ENCODE measurements around the gene ENTPD8. TPM values are rescaled to one million over a fixed set of nuclear protein-coding genes. Genes with fewer than 3 reads are reported as not detected.

ENTPD8 gene
- total and polyA plus RNA-seq, 2 of the 4 experiments (the other 2 are of a cell fraction): 0.07 TPM; not detected in 1

- DNase-seq: no peak
- no peak overlapping the region for H3K4me2 ChIP-seq (ENCODE audit: low read depth, low read length)
- no peak overlapping the region for H2AK9ac ChIP-seq (replicated peaks; ENCODE audit: low read depth, low read length, poor library complexity)
- BruUV-seq (replicated peaks): TSS peak; percentile 74
- H4K5ac ChIP-seq (ENCODE audit: low read depth, low read length): no peak overlapping the region
- H3K4me1 ChIP-seq (ENCODE audit: control insufficient read depth, insufficient read depth, low read length): peaks cover 4% of the 10 kb centered on the region
- no peak overlapping the region for H3K23ac ChIP-seq (ENCODE audit: low read depth, low read length)
- no peaks in the 10 kb centered on the region for H3K27me3 ChIP-seq (ENCODE audit: control insufficient read depth, insufficient read depth, low read length)
- H3K4ac ChIP-seq (ENCODE audit: low read depth, low read length): no peak overlapping the region
- in situ Hi-C loops (cut with MboI; ENCODE audit: low sequenced_read_pairs): no loop called here
- ChIA-PET POLR2A (ENCODE audit: unreplicated experiment) (no interaction called here), CTCF (no interaction called here)
- ATAC-seq (ENCODE audit: low read depth): no peak
- H3K4me3 ChIP-seq (ENCODE audit: insufficient read depth, low read depth, low read length): no peak overlapping the region
- no peaks in the 10 kb centered on the region for H3K9me3 ChIP-seq (ENCODE audit: control insufficient read depth, insufficient read depth, low read length)
- intact Hi-C loops (cut with micrococcal nuclease): no loop called here
- H2BK120ac ChIP-seq (ENCODE audit: low read depth, low read length): no peak overlapping the region
- H3K27ac ChIP-seq (ENCODE audit: insufficient read depth, low read length): no peak overlapping the region
- no peaks in the 10 kb centered on the region for H3K9me1 ChIP-seq (ENCODE audit: insufficient read depth, low read length)
- no peak overlapping the region for H3K56ac ChIP-seq (ENCODE audit: extremely low read depth, insufficient read depth, low read length)
- H4K91ac ChIP-seq (ENCODE audit: insufficient read depth, low read depth, low read length): no peak overlapping the region
- H4K8ac ChIP-seq (ENCODE audit: low read depth in 2 of 2, low read length in 2 of 2): no peak overlapping the region
- no peak overlapping the region for H2BK15ac ChIP-seq (ENCODE audit: low read depth, low read length)
- TF ChIP-seq MAZ (IDR thresholded peaks at IDR 0.05; ENCODE audit: borderline replicate concordance, low read depth, low read length) (no peak), CEBPB (IDR thresholded peaks at IDR 0.05; ENCODE audit: low read depth, low read length) (no peak), RFX5 (IDR thresholded peaks at IDR 0.05; ENCODE audit: low read depth, low read length) (no peak), POLR2A (IDR thresholded peaks at IDR 0.05; ENCODE audit: low read depth, low read length) (no peak), MAFK (IDR thresholded peaks at IDR 0.05; ENCODE audit: low read depth, low read length) (no peak), FOS (IDR thresholded peaks at IDR 0.05; ENCODE audit: low read depth, low read length) (no peak), NFE2L2 (IDR thresholded peaks at IDR 0.05; ENCODE audit: low read depth, low read length) (no peak), BHLHE40 (IDR thresholded peaks at IDR 0.05; ENCODE audit: low read depth, low read length) (no peak), MXI1 (IDR thresholded peaks at IDR 0.05; ENCODE audit: borderline replicate concordance, low read depth, low read length) (no peak), SMC3 (IDR thresholded peaks at IDR 0.05; ENCODE audit: low read depth, low read length) (no peak), RAD21 (IDR thresholded peaks at IDR 0.05; ENCODE audit: low read length) (no peak), RCOR1 (IDR thresholded peaks at IDR 0.05; ENCODE audit: insufficient replicate concordance, low read length) (no peak)
- TF ChIP-seq, protein P1, sequence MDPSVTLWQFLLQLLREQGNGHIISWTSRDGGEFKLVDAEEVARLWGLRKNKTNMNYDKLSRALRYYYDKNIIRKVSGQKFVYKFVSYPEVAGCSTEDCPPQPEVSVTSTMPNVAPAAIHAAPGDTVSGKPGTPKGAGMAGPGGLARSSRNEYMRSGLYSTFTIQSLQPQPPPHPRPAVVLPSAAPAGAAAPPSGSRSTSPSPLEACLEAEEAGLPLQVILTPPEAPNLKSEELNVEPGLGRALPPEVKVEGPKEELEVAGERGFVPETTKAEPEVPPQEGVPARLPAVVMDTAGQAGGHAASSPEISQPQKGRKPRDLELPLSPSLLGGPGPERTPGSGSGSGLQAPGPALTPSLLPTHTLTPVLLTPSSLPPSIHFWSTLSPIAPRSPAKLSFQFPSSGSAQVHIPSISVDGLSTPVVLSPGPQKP (IDR thresholded peaks at IDR 0.05; ENCODE audit: borderline replicate concordance, low read depth, low read length): no peak
- 90% methylated on average over 15 of the region's 36 CpGs; no CpG with 5 or more reads in 1 of the 2 experiments for WGBS, 2 experiments (ENCODE audit: extremely low coverage in 2 of 2, insufficient read length in 1 of 2)
- no peak overlapping the region for H2BK20ac ChIP-seq (ENCODE audit: low read depth, low read length)
- no peak overlapping the region for H2BK5ac ChIP-seq (ENCODE audit: low read depth, low read length, poor library complexity, severe bottlenecking)
- H3K79me1 ChIP-seq (ENCODE audit: low read depth in 1 of 2, low read length in 2 of 2): peaks cover under 1 to 3% of the 10 kb centered on the region in 2 experiments; a peak in 2 of 4 replicates
- peaks cover 27% of the 10 kb centered on the region for H3K36me3 ChIP-seq (ENCODE audit: control insufficient read depth, insufficient read depth, low read length)
- H4K20me1 ChIP-seq (ENCODE audit: insufficient read depth, low read length): peaks cover 6% of the 10 kb centered on the region; the same call in 1 of the 2 replicates
- no peak overlapping the region for H3K14ac ChIP-seq (replicated peaks; ENCODE audit: low read depth, low read length)
- no peak overlapping the region for H2AFZ ChIP-seq (replicated peaks; ENCODE audit: low read length, poor library complexity)
- no peak overlapping the region for H3K18ac ChIP-seq (ENCODE audit: low read depth, low read length)
- H2AK5ac ChIP-seq (ENCODE audit: low read depth, low read length): no peak overlapping the region
- H3K9ac ChIP-seq (ENCODE audit: low read depth, low read length): no peak overlapping the region
- dilution Hi-C loops (cut with HindIII; ENCODE audit: low sequenced_read_pairs, unreplicated experiment): no loop called here
Observed at GRCh38 chr9:137449081-137449844, 8.1 kb upstream of the ENTPD8 start.

Measured in IMR-90 (cell line).